ENCODE data around the gene PLD1. TPM values are rescaled to one million over a fixed set of nuclear protein-coding genes. Genes with fewer than 3 reads are reported as not detected.

The PLD1 gene
- total RNA-seq, 1 donor from 2014 or later: 6.0 TPM

- DNase-seq (ENCODE audit: low read depth): no peak
Measured at GRCh38 chr3:171676601-171677175, 133.6 kb downstream of the PLD1 start.

DNA sequence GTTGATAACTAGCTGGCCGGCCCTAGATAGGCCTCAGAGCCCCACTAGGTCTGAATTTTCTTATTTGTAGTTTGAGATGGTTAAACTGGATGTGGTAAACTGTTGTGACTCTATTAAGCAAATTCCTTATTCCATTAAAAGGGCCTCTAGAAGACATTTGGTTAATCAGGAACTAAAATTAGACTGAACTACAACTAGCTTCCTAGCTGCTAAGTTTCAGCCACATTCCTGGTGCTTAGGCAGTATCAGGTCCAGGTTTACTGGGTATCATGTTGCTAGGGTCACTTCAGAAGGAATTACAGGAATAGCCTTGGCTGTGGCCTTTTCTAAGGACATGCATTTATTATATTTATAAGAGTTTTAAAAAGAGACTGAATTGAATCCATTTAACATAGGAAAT is 136.3 kb downstream of the PLD1 start:
- peak; percentile 33 for DNase-seq (ENCODE audit: low read depth)

DNA sequence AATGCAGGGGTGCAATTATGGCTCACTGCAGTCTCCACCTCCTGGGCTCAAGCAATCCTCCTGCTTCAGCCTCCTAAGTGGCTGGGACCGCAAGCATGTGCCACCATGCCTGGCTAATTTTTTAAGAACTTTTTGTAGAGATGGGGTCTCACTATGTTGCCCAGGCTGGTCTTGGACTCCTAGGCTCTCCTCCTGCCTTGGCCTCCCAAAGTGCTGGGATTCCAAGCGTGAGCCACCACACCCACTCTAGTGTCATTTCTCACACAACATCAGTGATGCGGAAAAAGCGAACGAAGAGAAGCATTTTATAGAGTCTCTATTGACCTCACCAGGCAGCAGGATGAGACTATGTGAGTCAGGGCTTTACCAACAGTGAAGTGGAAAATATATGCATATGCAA is 137.7 kb downstream of the PLD1 start:
- no peak for DNase-seq (ENCODE audit: low read depth)

DNA sequence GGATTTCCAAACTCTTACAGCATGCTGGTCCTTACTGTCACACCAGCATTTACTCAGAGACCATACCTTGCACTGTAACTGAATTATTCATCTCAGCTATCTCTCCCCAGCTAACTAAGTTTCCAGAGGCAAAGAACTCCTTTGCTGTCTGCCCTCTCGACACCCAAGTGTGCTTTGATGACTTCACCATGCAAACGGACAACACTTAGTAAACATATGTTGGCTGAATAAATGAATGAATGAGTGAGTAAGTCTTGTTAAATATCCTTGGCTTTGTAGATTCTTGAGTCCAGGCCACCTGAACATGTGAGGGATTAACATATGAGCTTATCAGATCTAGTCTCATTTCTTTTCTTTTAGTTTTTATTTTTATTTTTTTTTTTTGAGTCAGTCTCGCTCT is 138.2 kb downstream of the PLD1 start:
- DNase-seq (ENCODE audit: low read depth): no peak

- DNase-seq (ENCODE audit: low read depth): no peak
Measured at GRCh38 chr3:171671709-171672108, 138.6 kb downstream of the PLD1 start.

GRCh38 chr3:171666516-171666915 is 143.8 kb downstream of the PLD1 start:
- DNase-seq (ENCODE audit: low read depth): no peak

GRCh38 chr3:171663805-171664204 is 146.5 kb downstream of the PLD1 start:
- no peak for DNase-seq (ENCODE audit: low read depth)

DNA sequence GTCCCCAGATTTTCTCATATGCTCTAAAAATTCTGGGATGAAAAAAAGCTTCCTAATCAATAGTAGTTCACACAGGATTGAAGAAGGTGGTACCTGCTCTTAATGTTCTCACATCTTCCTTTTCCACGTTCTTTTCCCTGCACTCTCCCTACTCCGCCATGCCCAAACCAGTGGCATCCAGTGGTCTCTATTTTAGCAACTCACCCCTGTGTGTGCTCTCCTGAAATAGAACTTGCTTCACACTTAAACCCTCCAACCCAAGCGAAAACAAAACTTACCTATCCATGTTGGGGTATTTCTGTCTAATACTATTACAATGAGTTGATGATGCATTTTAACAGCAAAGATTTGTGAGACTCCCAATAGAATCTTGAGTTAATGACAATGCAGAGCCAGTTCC is 148.8 kb downstream of the PLD1 start:
- no peak for DNase-seq (ENCODE audit: low read depth)

- no peak for DNase-seq (ENCODE audit: low read depth)
Measured at GRCh38 chr3:171660188-171660587, 150.1 kb downstream of the PLD1 start.

DNA sequence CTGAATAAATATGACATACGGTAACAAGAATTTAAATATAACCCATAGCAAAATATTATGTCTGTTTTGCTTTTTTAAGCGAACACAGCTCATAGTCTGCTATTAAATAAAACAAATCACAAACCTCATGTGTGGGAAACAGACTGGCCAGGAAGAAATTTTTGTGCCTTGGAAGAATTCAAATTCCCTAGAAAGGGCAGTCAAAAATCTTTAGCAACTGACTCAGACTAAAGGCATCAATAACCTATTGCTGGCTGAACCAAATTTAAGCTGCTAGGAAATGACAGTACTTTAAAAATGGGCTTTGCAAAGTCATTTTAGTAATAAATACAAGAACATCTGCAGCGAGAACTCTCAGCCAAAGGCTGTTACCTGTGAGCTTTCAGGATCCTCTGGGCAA is 151.4 kb downstream of the PLD1 start:
- no peak for DNase-seq (ENCODE audit: low read depth)

DNA sequence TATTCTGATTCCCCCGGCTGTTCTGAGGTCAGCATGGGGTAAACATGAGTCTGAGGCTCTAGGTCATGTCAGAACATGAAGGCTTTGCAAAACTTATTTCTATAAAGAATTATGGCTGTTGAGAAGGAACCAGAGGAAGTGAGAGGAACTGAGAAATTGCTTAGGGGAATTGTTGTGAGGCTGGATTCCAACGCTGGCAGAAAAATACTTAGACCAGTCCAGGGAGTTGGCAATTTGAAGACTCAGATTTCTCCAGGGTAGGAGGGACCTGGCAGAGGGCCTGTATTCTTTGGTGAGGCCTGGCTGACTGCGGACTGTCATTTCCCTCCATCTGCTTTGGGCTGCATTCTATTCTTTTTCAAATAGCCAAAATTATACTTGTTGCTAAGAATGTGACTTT is 155.5 kb downstream of the PLD1 start:
- DNase-seq (ENCODE audit: low read depth): peak; percentile 76

DNA sequence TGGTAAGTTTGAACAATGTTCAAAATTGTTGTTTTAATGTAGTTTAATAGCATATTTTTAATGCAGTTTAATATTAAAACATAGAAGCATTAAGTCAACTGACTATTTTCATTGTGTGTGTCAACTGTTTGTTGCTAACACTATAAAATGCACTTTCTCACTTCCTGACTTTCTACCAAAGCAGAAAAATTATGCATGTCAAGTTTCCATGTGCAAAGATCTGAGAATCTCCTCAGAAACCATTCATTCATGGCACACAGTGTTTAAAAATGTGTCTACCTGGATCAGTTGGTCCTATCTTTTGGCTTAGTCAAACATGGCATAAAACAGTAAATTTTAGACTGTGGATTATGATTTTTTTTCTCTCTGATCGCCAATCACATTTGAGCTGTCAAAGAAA is 156.0 kb downstream of the PLD1 start:
- DNase-seq (ENCODE audit: low read depth): no peak

GRCh38 chr3:171653701-171654100 is 156.6 kb downstream of the PLD1 start:
- DNase-seq (ENCODE audit: low read depth): no peak

- no peak for DNase-seq (ENCODE audit: low read depth)
Measured at GRCh38 chr3:171652932-171653331, 157.4 kb downstream of the PLD1 start.

DNA sequence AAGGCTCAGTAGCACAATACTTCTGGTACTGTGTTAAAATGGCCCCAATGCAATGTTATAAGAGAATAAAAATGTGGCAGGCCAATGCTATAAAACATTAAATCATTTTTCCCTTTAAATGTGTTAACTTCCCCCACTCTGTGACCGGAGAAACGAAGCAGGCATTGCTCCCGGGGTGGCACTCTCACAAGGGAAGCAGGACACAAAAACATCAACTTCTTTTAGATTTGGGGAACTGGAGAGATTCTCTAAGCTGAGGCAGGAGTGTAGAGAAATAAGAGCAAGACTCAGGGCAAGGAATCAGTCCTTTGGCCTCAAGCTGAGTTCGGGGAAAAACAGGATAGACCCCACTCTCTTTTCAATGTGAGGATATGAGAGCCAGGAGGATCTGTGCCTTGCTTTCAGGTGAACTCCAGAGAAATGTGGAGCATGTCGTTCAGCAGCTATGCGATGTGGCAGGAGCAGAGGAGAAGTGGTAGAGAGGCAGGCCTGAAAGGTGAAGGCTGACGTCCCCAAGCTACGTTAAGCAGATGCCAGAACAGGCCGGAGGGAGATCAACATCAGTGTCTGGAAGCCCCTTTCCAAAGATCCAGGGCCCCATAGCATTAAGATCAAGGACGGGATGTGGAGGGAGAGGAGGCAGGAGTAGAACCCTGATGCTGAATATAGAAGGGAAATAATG is 160.2 kb downstream of the PLD1 start:
- DNase-seq (ENCODE audit: low read depth): no peak

DNA sequence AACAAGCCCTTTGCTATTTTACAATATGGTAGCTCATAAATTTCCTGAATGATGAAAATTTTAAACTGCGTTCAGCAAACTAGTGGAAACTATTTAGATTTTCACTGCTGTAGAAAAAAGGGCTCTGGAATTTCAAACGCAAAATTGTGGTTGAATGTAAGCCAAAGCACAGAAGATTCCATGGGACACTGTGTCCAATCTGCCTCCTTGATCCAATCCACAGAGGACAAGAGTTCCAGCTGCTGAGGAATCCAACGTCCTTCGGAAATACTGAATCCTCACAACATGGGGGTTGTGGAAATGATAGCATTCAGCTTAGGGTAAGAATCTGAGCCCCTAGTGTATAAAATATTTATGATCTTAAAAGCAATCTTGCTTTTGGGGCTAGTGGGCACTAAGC is 161.0 kb downstream of the PLD1 start:
- DNase-seq (ENCODE audit: low read depth): no peak

- no peak for DNase-seq (ENCODE audit: low read depth)
Measured at GRCh38 chr3:171648069-171648468, 162.2 kb downstream of the PLD1 start.

DNA sequence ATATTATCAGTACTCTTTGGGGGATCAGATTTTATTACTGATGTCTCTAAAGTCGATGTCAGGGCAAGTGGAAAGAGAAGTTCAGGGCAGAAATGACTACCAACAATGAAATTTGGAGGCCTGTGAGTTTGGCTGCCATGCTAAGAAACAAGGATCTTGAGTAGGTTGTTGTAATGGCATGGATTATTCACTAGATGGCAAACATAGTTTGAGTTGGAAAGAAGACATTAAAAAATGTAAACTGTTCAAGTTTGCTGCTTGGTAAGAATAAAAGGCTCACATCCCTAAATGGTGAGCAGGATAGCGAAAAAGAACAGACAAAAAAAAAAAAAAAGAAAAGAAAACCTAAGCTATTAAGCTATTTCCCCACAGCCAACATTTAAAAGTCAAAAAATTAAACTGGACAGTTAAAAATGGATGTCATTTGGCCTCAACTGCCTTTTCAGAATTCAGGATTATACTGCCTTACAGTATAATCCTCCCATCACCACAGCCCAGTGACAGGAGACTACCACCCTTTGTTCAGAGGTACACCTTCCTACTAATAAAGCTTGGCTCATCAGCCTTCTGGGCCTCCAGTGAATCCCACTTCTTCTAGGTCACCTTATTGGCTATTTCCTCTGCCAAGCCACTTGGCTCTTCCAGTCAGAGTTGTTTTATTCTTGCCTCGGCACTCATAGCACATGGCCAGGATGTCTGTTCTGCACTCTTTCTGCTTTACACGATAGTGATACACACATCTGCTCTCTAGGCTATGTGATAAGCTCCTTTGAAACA is 163.7 kb downstream of the PLD1 start:
- DNase-seq (ENCODE audit: low read depth): peak; percentile 63

DNA sequence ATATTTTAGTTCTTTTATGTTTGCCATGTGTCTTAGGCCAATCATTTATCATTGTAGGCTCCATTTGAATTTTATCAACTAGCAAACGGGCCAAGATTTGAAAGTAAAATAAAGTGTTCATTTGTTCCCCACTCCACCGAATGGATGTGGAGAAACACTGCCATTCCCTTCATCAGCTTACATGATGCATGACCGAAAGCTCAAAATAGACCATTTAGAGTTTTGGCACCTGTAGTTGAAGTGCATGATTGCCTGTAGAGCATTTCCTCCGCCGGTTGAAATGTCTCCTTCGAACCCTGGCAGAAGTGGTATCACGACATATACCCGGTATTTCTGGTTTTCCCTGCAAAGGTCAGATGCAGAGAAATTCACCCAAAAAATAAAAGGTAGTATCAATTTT is 165.6 kb downstream of the PLD1 start:
- DNase-seq (ENCODE audit: low read depth): no peak

- DNase-seq (ENCODE audit: low read depth): no peak
Measured at GRCh38 chr3:171643681-171644080, 166.6 kb downstream of the PLD1 start.

DNA sequence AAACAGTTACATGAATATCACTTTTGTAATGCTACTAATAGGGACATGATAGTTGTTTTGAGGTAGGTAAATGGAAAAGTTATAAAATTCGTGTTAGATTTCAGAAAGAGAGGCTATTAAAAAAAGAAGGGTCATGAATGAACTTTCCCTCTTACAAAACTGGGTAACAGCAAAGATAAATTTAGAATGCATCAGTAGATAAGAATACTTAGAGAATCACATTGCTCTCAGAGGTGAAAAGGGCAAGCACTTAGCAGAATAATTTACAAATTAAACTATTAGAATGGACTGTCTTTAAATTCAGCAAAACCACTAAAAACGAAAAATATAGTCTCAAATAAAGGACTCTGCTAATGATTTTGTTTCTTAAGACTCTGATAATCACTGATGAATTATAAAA is 167.2 kb downstream of the PLD1 start:
- DNase-seq (ENCODE audit: low read depth): no peak

- peak; percentile 33 for DNase-seq (ENCODE audit: low read depth)
Measured at GRCh38 chr3:171640520-171641412, 169.5 kb downstream of the PLD1 start.
